ENCODE results near the gene KRTAP19-2.

GRCh38 chr21:30448514-30448913 lies 38.7 kb downstream of the KRTAP19-2 start:
- TF ChIP-seq CTCF (IDR thresholded peaks at IDR 0.05), result no peak
- no peak for TF ChIP-seq POLR2A (IDR thresholded peaks at IDR 0.05)
